HS-5 (cell line): ENCODE measurements around the gene CUEDC2.

Source experiments
- DNase-seq: peaks from one replicate; pipeline ENCODE4 v3.0.0-alpha.2; 2012; ENCODE audit warnings: low read depth

CUEDC2 gene

GRCh38 chr10:102424916-102425315, 7.5 kb downstream of the CUEDC2 start:
- DNase-seq = no peak

GRCh38 chr10:102424145-102424544, 8.2 kb downstream of the CUEDC2 start:
- DNase-seq = no peak

GRCh38 chr10:102423372-102423968, 8.9 kb downstream of the CUEDC2 start:
- DNase-seq = no peak

GRCh38 chr10:102422545-102423129, 9.7 kb downstream of the CUEDC2 start:
- no peak for DNase-seq

- no peak for DNase-seq
Measured at GRCh38 chr10:102421757-102422512, 10.4 kb downstream of the CUEDC2 start.

- no peak for DNase-seq
Measured at GRCh38 chr10:102421507-102421756, 10.9 kb downstream of the CUEDC2 start.

GRCh38 chr10:102420714-102421506, 11.5 kb downstream of the CUEDC2 start, which contains the start of gene FBXL15:
TSS of gene FBXL15 (plus strand) at chr10:102420836. CDS start at chr10:102421130, 294 bp downstream.
- peak; percentile 96 for DNase-seq

GRCh38 chr10:102420181-102420713, 12.1 kb downstream of the CUEDC2 start:
- no peak for DNase-seq

- no peak for DNase-seq
Measured at GRCh38 chr10:102419269-102420180, 12.8 kb downstream of the CUEDC2 start.

- no peak for DNase-seq
Measured at GRCh38 chr10:102418622-102419268, 13.6 kb downstream of the CUEDC2 start, which contains the start of gene PSD. TSS of gene PSD (minus strand) at chr10:102418785. CDS start at chr10:102417038, 1,747 bp downstream.

- DNase-seq = no peak
Measured at GRCh38 chr10:102416695-102417094, 15.7 kb downstream of the CUEDC2 start.

GRCh38 chr10:102416283-102416682, 16.1 kb downstream of the CUEDC2 start:
- no peak for DNase-seq

GRCh38 chr10:102414749-102415148, 17.6 kb downstream of the CUEDC2 start:
- no peak for DNase-seq

GRCh38 chr10:102413806-102414561, 18.4 kb downstream of the CUEDC2 start:
- DNase-seq = no peak

GRCh38 chr10:102413053-102413705, 19.2 kb downstream of the CUEDC2 start:
- DNase-seq = no peak

GRCh38 chr10:102412293-102412692, 20.1 kb downstream of the CUEDC2 start:
- no peak for DNase-seq

- DNase-seq = no peak
Measured at GRCh38 chr10:102411341-102412255, 20.8 kb downstream of the CUEDC2 start.

- no peak for DNase-seq
Measured at GRCh38 chr10:102410429-102411073, 21.8 kb downstream of the CUEDC2 start.
